CD4-positive, alpha-beta T cell treated with Interleukin-17A for 4 hours (primary cell): ENCODE measurements around the gene CLCN1.
"Not testable (repeated sequence)": the region's sequence is repeated elsewhere in the genome, so short reads cannot be mapped to it uniquely, and the experiment has no call there.

Experiments used
- DNase-seq: peaks from one replicate; pipeline ENCODE4 v3.0.0-alpha.2; 2020; ENCODE audit warnings: mixed read lengths

Gene CLCN1

DNA sequence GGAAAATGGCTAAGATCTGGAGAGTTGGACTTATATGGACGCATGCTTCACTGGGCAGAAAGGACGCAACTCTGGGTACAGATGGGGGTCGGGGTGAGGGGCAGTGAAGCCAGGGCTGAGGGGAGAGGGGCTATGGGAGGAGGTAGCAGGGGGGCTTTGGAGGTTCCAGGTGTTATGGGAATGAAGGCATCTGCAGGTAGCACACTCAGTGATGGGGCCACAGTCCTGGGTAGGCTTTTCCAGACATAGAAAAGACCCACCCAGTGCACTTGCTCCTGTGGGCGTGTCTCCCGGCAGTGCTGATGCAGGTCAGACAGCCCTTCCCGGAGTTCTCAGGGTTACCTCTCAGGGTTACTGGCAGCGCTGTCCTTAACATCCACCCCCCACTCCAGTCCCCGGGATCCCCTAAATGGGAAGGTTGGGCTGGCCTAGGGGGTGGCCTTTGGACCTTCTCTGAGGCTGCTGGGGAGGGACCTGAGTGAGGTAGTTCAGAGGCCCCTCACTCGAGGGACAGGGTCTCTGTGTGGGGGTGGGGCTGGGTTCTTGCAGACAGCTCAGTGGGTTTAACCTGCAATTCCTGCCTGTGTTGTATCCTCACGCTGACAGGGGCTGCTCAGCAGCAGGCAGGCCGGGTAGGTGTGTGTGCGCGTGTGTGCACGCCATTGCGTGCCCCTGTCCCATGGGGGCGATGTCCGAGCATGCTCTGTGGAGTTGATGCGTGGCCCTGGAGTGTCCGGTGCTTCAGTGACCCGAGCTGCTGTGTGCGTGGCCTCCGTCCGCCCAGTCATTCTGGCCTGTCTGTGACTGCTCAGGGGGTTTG lies 71.5 kb downstream of the CLCN1 start:
- no peak for DNase-seq

- no peak for DNase-seq
These were observed 72.1 kb downstream of the CLCN1 start for GRCh38 chr7:143388051-143388450.

DNA sequence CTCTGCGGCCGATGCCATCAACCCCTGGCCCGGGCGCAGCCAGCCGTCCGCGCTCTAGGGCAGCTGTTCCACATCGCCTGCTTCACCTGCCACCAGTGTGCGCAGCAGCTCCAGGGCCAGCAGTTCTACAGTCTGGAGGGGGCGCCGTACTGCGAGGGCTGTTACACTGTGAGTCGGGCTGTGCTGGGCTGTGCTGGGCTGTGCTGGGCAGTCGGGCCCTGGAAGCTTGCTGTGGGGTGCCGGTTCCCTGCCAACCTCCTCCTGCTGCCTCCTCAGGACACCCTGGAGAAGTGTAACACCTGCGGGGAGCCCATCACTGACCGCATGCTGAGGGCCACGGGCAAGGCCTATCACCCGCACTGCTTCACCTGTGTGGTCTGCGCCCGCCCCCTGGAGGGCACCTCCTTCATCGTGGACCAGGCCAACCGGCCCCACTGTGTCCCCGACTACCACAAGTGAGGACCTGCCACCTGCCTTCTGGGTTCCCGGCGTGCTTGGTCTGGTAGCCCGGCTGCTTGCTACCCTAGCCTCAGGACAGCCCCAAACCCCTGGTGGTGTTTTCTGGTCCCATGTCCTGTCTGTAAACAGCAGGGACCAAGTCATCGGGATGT lies 72.7 kb downstream of the CLCN1 start:
- no peak for DNase-seq

GRCh38 chr7:143389316-143390103 lies 73.6 kb downstream of the CLCN1 start:
- DNase-seq, result no peak

GRCh38 chr7:143390104-143390772 lies 74.3 kb downstream of the CLCN1 start:
- DNase-seq, result no peak

- no peak for DNase-seq
These were observed 74.9 kb downstream of the CLCN1 start for GRCh38 chr7:143390773-143391317.

DNA sequence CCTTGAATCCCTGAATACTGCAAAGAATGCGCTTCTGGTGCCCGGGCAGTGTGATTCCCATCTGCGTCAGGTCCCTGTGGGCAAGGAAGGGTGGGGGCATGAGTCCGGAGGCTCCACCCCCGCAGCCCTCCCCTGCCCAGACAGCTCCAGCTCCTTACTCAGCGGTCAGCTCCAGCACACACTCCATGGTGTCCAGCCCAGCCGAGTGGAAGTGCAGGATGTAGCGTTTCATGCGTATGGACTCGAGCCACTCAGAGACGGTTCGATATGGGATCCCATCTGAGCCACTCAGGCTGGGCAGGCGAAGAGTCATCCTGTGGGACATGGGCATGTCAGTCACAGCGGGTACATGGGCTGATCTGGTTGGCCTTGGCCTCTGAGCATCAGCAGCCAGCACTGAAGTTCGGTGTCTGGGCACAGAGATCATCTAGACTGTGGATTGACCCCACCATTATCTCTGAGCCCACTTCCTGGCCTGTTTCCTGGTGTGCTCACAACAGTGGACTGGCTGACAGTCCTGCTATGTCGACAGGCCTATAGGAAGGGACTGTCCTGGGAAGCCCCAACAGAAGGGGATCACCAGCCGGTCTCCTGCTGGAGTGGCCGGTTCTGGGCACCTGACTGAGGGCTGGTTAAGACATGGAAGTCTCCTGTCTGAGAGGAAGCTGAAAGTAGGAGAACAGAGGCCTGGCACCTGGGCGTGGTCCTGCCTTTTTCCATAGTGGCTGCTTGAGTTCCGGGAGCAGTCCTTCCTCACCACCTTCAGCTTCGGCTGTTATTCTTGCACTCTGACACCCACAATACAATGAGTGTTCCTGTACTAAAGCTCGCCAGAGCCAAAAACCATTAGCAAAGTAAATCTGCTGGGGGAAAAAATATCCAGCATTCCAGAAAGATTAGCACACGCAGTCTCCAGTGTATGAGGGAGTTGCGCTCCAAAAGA lies 75.8 kb downstream of the CLCN1 start:
- DNase-seq, result no peak

DNA sequence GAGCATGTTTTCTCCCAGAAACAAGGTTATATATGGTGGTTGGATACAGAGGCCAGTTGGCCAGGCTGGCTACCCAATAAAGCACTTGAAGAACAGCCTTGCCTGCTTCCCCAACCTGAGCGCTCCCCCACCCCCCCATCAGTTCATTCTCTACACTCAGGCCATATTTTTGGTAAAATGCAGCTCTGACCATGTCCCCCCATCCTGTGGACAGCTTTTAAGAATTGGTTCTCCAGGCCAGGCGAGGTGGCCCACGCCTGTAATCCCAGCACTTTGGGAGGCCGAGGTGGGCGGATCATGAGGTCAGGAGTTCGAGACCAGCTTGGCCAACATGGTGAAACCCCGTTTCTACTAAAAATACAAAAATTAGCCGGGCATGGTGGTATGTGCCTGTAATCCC lies 76.5 kb downstream of the CLCN1 start:
- DNase-seq, result not testable (repeated sequence)

DNA sequence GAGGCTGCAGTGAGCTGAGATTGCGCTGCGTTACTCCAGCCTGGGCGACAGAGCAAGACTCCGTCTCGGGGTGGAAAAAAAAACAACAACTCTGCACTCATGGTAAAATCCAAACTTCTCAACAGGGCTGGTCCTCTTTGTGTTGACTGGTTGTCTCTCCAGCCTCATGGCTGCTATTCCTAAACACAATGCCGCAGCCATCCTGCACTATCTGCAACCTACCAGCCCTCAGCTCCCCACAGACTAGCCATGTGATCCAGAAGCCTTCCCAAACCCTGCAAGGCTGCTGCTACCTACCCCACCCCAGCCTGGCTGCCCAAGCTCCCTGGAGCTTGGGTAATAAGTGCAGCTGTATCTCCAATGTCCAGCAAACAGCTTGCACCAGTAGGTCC lies 77.0 kb downstream of the CLCN1 start:
- no peak for DNase-seq

DNA sequence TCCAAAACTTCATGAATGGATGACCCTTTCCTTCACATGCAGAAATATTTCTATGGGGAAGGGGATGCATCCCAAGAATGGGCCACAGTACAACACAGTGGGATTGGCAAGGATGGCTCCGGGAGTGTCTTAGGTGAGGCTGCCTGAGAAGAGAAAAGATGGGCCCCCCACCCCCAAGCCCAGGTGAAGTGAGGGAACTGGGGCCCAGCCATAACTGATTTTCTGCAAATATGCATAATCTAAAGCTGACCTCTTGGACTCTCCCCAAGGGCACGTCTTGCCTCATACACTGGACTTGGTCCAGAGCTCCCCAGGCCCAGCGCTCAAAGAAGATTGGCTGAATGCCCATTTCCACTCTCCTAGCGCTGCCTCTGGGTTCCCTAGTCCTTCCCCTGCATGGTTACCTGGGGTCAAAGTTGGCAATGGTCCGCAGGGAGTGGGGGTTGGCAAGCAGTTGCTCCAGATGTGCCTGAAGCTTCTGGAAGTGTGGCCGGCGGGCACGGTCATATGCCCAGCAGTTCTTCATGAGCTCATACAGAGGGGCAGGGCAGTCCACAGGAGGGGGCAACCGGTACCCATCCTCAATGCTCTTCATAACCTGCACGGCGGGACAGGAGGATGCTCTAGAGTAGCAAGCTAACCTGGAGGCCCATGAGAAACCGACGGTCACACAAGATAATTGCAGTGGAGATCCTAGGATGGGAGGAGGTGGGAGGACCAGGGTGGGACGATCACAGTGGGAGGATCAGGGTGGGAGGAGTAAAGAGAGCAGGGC lies 77.5 kb downstream of the CLCN1 start:
- DNase-seq, result no peak

- no peak for DNase-seq
These were observed 78.2 kb downstream of the CLCN1 start for GRCh38 chr7:143394068-143394467.

DNA sequence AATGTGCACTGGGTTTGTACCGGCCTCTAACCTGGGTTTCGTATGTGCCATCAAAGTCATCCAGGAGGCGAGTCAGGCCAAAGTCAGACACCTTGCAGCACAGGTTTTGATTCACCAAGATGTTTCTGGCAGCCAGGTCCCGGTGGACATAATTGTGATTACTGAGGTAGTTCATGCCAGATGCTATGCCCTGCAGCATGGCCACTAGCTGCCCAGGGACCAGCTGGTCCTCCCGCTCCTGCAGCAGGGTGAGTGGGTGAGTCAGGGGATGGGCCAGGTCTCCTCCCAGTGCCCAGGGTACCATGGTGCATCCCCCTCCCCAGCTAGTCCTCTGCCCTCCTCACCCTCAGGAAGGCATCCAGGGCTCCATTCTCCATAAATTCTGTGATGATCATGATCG lies 78.9 kb downstream of the CLCN1 start:
- DNase-seq, result no peak

DNA sequence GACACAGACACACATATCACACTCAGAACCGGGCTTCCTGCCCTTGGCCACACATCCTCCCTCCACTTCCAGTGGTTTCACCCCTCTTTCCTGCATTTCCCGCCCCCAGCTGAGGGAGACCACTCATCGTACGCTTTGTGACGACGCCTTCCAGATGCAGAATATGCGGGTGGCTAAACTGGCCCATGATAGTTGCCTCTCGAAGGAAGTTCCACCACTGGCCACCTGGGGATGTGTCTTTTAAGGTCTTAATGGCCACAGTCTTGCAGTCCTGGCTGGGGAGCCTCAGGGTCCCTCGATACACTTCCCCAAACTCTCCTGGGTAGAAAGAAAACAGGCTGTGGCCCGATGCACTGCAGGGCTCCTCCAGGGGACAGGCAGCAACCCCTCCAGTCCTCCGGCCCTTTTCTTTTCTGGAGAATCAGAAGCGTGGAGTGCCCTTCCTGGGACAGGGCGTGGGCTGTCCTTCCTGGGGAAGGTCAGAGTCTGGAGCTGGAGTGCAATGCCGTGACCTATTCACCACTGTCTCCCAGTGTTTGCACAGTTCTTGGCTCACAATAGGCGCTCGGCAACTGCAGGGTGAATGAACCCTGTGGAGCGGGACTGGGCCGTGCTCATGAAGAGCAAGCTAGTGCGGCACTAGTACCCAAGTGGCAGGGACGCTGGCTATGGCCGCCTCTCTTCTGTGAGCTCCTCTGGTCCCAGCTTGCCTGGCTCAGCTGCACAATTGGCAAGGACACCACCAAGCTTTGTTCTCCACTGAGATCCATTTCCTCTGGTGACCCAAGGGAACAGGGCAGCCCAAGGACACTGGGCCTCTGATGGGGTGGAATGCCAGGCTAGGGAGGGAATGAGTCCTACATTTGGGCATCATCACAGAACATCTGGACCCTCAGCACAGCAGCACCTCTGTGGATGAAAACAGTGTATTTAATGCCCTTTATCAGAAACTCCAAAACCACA lies 79.6 kb downstream of the CLCN1 start:
- no peak for DNase-seq

DNA sequence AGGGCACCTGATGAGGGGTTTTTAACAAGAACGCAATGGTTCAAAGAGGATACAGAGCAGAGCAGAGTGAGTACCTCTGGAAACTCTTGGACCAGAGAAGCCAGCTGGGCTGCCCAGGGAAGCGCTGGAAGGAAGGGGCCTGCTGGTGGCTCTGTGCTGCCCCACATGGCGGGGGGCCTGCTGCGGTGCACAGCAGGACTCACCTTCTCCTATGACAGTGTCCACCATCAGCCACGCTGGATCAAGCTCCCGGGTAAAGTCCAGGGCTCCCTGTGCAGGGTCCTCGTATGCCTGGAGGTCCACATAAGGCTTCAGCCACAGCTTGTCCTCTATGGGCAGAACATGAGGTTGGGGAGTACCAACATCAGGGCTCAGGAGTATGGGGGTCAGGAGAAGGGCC lies 80.3 kb downstream of the CLCN1 start:
- DNase-seq, result no peak

DNA sequence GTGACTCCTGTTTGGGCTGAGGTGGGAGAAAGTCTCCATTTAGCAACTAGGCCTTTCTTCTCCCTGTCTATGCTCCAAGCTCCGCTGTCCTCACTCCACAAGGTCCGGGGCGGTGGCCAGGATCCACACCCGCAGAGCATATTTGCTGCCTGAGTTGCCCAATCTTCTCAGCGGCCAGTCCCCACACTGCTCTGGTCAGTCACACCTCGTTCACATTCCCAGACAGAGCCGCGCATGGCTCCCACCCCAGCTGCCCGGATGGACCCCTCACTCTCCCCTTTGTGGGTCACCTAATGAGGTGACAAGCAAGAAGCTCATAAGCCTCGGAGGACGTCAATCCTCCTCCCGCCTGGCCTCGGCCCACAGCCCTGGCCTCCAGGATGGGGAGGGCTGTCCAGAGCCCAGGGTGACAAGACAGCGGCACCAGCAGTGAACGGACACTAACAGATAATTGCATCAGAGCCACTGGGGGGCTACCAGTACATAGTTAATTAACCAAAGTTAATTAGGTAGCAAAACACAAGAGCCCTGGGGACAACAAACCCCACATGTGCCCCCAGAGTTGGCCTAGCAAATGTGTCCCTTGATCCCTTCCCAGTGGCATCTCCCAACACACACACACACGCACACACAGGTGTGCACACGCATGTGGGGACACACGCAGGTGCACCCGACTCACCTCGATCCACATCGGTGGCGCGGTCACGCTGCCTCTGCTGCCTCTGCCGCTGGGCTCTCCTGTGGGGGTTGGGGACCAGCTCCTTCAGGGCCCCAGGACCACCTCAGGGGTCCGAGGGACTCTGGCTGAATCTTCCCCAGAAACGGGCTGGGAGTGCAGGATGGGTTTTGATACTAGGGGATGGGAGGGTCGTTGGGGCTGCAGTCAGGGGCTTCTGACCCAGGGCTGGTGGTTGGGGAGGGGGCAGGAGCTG lies 81.0 kb downstream of the CLCN1 start:
- no peak for DNase-seq

- no peak for DNase-seq
These were observed 82.0 kb downstream of the CLCN1 start for GRCh38 chr7:143397710-143398530.

DNA sequence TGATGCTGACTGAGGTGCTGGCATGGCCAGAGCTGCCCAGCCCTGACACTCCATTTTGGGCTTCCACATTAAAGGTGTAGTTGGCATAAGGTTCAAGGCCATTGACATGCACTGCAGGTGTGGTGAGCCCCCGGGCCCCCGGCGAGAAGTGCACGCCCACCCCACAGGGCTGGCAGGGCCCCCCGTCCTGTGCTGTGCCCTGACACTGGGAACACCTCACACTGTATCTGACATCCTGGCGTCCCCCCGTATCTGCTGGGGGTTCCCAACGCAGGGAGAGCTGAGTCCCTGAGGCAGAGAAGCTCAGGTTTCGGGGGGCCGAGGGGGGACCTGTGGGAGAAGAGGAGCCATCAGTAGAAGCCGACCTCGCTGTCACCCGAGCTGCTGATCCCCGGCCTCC lies 82.7 kb downstream of the CLCN1 start:
- no peak for DNase-seq

DNA sequence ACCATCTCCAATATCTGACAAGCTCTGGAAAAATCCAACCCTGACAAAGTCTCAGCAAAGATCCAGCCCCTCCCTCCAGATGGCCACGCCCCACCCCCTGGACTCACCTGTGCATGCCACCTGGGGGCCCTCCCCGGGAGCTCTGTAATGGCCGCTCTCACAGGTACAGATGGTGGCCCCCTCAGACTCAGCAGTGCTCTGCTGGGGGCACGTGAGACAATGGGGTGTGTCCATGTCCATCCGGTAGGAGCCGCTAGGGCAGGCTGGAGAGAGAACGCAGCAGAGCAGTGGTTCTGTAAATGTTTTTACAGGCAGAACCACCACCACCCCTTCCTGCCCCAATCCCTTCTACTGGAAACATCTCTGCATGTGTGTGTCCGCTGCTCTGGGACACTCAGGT lies 83.2 kb downstream of the CLCN1 start:
- DNase-seq, result no peak
